Measurements from ENCODE around the gene OR2L5. TPM values are rescaled to one million over a fixed set of nuclear protein-coding genes. Genes with fewer than 3 reads are reported as not detected.

The OR2L5 gene
- total RNA-seq = not detected

DNA sequence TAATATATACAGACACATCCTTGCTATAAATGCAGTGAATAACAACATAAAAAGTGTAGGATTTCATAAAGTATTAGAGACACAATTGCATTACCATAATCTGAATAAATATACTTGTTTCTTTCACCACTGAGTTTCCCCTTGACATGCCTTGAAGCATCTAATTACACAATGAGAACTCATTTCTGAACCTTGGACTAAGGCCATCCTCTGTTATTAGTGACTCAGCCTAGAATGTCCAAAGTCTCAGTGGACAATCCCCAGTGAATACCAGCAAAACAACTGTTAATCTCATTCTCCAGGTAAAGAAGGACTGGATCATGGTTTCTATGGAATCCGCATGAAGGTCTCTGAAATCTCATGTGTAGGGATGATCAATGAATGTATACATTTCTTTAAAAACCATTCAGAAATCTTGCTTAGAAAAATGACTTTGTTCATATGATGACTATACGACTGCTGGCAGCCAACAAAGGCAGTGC lies at the start of gene OR2L5:
Gene OR2L5 (plus strand): TSS at position 432 of the 482 bp plus-strand sequence. CDS start 8,288 bp downstream, outside the sequence.
- TF ChIP-seq, protein P1, sequence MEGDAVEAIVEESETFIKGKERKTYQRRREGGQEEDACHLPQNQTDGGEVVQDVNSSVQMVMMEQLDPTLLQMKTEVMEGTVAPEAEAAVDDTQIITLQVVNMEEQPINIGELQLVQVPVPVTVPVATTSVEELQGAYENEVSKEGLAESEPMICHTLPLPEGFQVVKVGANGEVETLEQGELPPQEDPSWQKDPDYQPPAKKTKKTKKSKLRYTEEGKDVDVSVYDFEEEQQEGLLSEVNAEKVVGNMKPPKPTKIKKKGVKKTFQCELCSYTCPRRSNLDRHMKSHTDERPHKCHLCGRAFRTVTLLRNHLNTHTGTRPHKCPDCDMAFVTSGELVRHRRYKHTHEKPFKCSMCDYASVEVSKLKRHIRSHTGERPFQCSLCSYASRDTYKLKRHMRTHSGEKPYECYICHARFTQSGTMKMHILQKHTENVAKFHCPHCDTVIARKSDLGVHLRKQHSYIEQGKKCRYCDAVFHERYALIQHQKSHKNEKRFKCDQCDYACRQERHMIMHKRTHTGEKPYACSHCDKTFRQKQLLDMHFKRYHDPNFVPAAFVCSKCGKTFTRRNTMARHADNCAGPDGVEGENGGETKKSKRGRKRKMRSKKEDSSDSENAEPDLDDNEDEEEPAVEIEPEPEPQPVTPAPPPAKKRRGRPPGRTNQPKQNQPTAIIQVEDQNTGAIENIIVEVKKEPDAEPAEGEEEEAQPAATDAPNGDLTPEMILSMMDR (IDR thresholded peaks at IDR 0.05) = no peak
- no peak for DNase-seq (ENCODE audit: low spot score)

GRCh38 chr1:247964933-247965332 lies 48.5 kb upstream of the OR2L5 start, which contains the start of gene OR2AK2:
TSS of gene OR2AK2 (plus strand) at chr1:247965233. CDS start at chr1:247965377, 144 bp downstream.
- ATAC-seq (ENCODE audit: low FRiP score) (no peak), DNase-seq (ENCODE audit: low spot score) (no peak)
- TF ChIP-seq, protein P1 (IDR thresholded peaks at IDR 0.05) = no peak

More for the DNA sequence above, at the start of gene OR2L5:
- no peak for ATAC-seq (ENCODE audit: low FRiP score)

DNA sequence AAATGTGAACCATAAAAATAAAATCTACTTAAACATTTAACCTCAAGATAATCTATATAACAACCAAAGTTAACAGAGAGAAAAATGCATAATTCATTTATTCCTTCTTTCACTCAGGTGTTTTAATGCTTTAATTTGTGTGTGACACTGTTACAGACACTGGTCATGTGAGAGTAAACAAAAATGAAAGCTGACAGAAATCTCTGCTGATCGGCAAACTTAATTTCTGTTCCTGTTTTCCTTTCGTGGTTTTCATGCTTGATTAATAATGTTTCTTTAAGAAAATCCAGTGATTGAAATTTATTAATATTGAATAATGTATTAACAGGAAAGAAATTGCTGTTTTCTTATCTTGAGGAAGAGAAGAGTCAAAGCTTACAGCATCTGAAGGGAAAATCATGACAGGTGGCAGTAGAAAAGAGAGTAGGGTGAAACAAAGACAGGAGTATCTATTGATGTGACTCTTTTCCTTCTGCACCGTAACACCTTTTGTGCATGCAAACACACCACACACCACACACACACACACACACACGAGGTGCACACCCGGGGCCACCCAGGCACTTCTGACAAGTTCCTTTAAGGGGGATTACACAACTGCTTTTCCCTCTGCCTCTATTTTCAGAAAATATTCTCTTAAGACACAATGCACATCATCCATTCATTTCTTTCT lies 46.8 kb upstream of the OR2L5 start:
- no peak for ATAC-seq (ENCODE audit: low FRiP score)
- TF ChIP-seq, protein P1 (IDR thresholded peaks at IDR 0.05) = no peak
- no peak for DNase-seq (ENCODE audit: low spot score)

GRCh38 chr1:247992986-247993385 lies 20.5 kb upstream of the OR2L5 start:
- no peak for ATAC-seq (ENCODE audit: low FRiP score)
- DNase-seq (ENCODE audit: low spot score) = no peak
- TF ChIP-seq, protein P1 (IDR thresholded peaks at IDR 0.05) = no peak

GRCh38 chr1:247998811-247999210 lies 14.6 kb upstream of the OR2L5 start:
- TF ChIP-seq, protein P1 (IDR thresholded peaks at IDR 0.05) = no peak
- ATAC-seq (ENCODE audit: low FRiP score) (no peak), DNase-seq (ENCODE audit: low spot score) (no peak)

DNA sequence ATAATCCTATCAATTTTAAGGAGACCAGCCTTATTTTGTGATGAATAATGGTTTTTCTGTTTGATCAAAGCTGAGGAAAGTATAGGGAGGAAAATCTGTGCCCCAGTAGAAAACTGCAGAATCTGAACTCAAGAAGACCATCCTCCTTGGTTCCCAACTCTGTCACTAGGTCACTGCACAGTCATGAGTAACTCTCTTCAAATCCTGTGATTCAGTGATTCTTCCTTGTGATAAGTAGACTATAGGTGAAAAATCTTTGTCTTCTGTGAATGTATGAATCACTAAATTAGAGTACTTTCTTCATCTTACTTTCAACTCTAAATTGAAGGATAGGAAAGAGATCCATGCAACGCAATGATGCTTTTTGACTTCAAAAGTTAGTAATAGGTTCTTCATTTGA lies 13.3 kb upstream of the OR2L5 start:
- ATAC-seq (ENCODE audit: low FRiP score) (no peak), DNase-seq (ENCODE audit: low spot score) (no peak)
- TF ChIP-seq, protein P1 (IDR thresholded peaks at IDR 0.05) = no peak

GRCh38 chr1:248007778-248008177 lies 5.7 kb upstream of the OR2L5 start:
- TF ChIP-seq, protein P1 (IDR thresholded peaks at IDR 0.05) = no peak
- no peak for ATAC-seq (ENCODE audit: low FRiP score)
- no peak for DNase-seq (ENCODE audit: low spot score)
